Measurements from ENCODE around the gene EXD2.
A peak's percentile ranks its signal among the peaks of the same experiment; 100 is the strongest.

The EXD2 gene

GRCh38 chr14:69260861-69261564 lies 69.7 kb downstream of the EXD2 start:
- DNase-seq (ENCODE audit: insufficient read length, low spot score) (peak; percentile 84), FAIRE-seq (no peak)
- TF ChIP-seq CTCF (IDR thresholded peaks at IDR 0.05; ENCODE audit: insufficient read depth, missing control alignments) = peak; percentile 25

- no peak for TF ChIP-seq CTCF (IDR thresholded peaks at IDR 0.05; ENCODE audit: insufficient read depth, missing control alignments)
- FAIRE-seq (no peak), DNase-seq (ENCODE audit: insufficient read length, low spot score) (no peak)
These were observed 70.5 kb downstream of the EXD2 start for GRCh38 chr14:69261761-69262331.

GRCh38 chr14:69262516-69262915 lies 71.2 kb downstream of the EXD2 start:
- TF ChIP-seq CTCF (IDR thresholded peaks at IDR 0.05; ENCODE audit: insufficient read depth, missing control alignments) = no peak
- DNase-seq (ENCODE audit: insufficient read length, low spot score) = no peak
- no peak for FAIRE-seq

GRCh38 chr14:69263364-69263763 lies 72.1 kb downstream of the EXD2 start:
- DNase-seq (ENCODE audit: insufficient read length, low spot score) = no peak
- no peak for TF ChIP-seq CTCF (IDR thresholded peaks at IDR 0.05; ENCODE audit: insufficient read depth, missing control alignments)
- no peak for FAIRE-seq

- FAIRE-seq (no peak), DNase-seq (ENCODE audit: insufficient read length, low spot score) (no peak)
- no peak for TF ChIP-seq CTCF (IDR thresholded peaks at IDR 0.05; ENCODE audit: insufficient read depth, missing control alignments)
These were observed 72.5 kb downstream of the EXD2 start for GRCh38 chr14:69263771-69264170.

- no peak for FAIRE-seq
These were observed 75.5 kb downstream of the EXD2 start for GRCh38 chr14:69266572-69267345.

More at GRCh38 chr14:69266572-69267345, 75.5 kb downstream of the EXD2 start:
- DNase-seq (ENCODE audit: insufficient read length, low spot score) = no peak
- no peak for TF ChIP-seq CTCF (IDR thresholded peaks at IDR 0.05; ENCODE audit: insufficient read depth, missing control alignments)
